DOHH2 (cell line): ENCODE measurements around the gene SYNPO2.

Experiments
- H3F3A ChIP-seq: fragments of 200-600 bp; sonication (generic), shearing (Covaris generic); 2 replicates; pipeline ENCODE4 v1.6.0; 2016; ENCODE audit warnings: antibody characterized with exemption, mild to moderate bottlenecking; ENCODE audit not compliant: control insufficient read depth, insufficient read depth
- H3K27ac ChIP-seq: fragments of 200-600 bp; sonication (generic); 2 replicates; pipeline ENCODE4 v1.5.1; 2014; ENCODE audit warnings: low read depth, mild to moderate bottlenecking, low read length, moderate library complexity
- H3K27me3 ChIP-seq: fragments of 200-600 bp; sonication (generic); 2 replicates; pipeline ENCODE4 v1.6.1; 2014; ENCODE audit warnings: mild to moderate bottlenecking, low read length, mixed read lengths; ENCODE audit not compliant: control insufficient read depth
- H3K36me3 ChIP-seq: fragments of 200-600 bp; sonication (generic); 2 replicates; pipeline ENCODE4 v1.6.1; 2014; ENCODE audit warnings: mild to moderate bottlenecking, low read length, moderate library complexity, mixed read lengths; ENCODE audit not compliant: control insufficient read depth
- H3K4me1 ChIP-seq: fragments of 200-600 bp; sonication (generic); 2 replicates; pipeline ENCODE4 v1.6.1; 2014; ENCODE audit warnings: mild to moderate bottlenecking, low read length, mixed read lengths; ENCODE audit not compliant: control insufficient read depth
- H3K4me2 ChIP-seq: fragments of 200-600 bp; sonication (generic); 2 replicates; pipeline ENCODE4 v1.6.0; 2014; ENCODE audit warnings: mild to moderate bottlenecking, low read length, moderate library complexity
- H3K4me3 ChIP-seq: fragments of 200-600 bp; sonication (generic); 2 replicates; pipeline ENCODE4 v1.5.1; 2014; ENCODE audit warnings: mild to moderate bottlenecking, low read length, mixed read lengths
- H3K79me2 ChIP-seq: fragments of 200-600 bp; sonication (generic); 2 replicates; pipeline ENCODE4 v1.6.1; 2014; ENCODE audit warnings: mild to moderate bottlenecking, low read length, mixed read lengths; ENCODE audit not compliant: control insufficient read depth
- H3K9me2 ChIP-seq: fragments of 200-600 bp; sonication (generic); replicated peaks from 2 replicates; pipeline ENCODE4 v1.6.1; 2014; ENCODE audit warnings: mild to moderate bottlenecking, low read length, mixed read lengths; ENCODE audit not compliant: control insufficient read depth
- H3K9me3 ChIP-seq: fragments of 200-600 bp; sonication (generic); 2 replicates; pipeline ENCODE4 v1.6.1; 2014; ENCODE audit warnings: antibody characterized with exemption, low read length, mixed read lengths; ENCODE audit not compliant: control insufficient read depth, insufficient read depth
- H4K20me1 ChIP-seq: fragments of 200-600 bp; sonication (generic); 2 replicates; pipeline ENCODE4 v1.6.0; 2014; ENCODE audit warnings: low read depth, mild to moderate bottlenecking, antibody characterized with exemption, low read length, moderate library complexity; ENCODE audit not compliant: control insufficient read depth, insufficient read depth
- EZH2phosphoT487 ChIP-seq: fragments of 200-600 bp; sonication (generic); IDR thresholded peaks from 2 replicates; pipeline ENCODE4 v1.6.1; 2017; ENCODE audit warnings: borderline replicate concordance, mild to moderate bottlenecking, antibody characterized with exemption, low read length, moderate library complexity, mixed read lengths
- TF ChIP-seq, protein P1 (sequence below): fragments of 200-600 bp; sonication (generic); IDR thresholded peaks from one replicate; pipeline ENCODE4 v1.5.1; 2014; ENCODE audit warnings: antibody characterized with exemption, mild to moderate bottlenecking, low read depth, low read length; ENCODE audit not compliant: poor library complexity, severe bottlenecking

SYNPO2 gene

DNA sequence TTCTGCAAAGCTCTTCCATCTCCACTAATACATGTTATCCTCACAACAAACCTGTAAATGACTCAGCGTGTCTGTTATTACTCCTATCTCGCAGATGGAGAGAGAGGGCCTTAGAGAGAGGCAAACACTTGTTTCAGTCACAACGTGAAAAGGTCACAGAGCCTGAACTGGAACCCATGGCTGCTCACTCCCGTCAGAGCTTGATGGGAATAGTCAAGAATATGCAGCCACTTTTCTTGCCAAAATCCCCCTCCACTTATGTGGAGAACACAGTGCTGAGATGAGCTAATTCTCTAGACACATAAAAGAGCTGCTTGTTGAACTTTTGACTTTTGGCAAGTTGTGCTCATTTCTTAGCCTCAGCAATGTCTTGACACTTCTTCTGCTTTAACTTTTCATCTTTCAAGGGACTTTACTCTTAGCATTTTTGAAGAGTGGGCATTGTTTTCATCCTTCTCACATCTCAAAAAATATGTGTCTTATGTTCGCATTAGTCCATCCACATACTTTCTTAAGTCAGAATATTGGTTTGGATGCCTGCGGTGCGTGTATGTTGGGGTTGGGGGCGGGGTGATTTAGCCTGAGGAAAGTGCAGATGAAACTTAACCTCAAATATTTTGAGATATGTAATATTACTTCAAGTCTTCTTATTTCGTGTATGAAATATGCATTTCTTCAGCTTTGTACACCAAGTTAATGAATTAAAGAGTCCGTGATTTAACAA lies 69.2 kb downstream of the SYNPO2 start:
- Histone ChIP-seq H3K4me1 (no peaks in the 10 kb centered on the region), H3K27ac (no peak overlapping the region), H3K9me3 (no peaks in the 10 kb centered on the region), H4K20me1 (no peaks in the 10 kb centered on the region), H3F3A (no peaks in the 10 kb centered on the region), H3K4me2 (no peak overlapping the region), H3K9me2 (no peaks in the 10 kb centered on the region), H3K4me3 (no peak overlapping the region), H3K79me2 (no peaks in the 10 kb centered on the region), H3K36me3 (no peaks in the 10 kb centered on the region), H3K27me3 (no peaks in the 10 kb centered on the region)
- no peak for TF ChIP-seq EZH2phosphoT487
- TF ChIP-seq, protein P1, sequence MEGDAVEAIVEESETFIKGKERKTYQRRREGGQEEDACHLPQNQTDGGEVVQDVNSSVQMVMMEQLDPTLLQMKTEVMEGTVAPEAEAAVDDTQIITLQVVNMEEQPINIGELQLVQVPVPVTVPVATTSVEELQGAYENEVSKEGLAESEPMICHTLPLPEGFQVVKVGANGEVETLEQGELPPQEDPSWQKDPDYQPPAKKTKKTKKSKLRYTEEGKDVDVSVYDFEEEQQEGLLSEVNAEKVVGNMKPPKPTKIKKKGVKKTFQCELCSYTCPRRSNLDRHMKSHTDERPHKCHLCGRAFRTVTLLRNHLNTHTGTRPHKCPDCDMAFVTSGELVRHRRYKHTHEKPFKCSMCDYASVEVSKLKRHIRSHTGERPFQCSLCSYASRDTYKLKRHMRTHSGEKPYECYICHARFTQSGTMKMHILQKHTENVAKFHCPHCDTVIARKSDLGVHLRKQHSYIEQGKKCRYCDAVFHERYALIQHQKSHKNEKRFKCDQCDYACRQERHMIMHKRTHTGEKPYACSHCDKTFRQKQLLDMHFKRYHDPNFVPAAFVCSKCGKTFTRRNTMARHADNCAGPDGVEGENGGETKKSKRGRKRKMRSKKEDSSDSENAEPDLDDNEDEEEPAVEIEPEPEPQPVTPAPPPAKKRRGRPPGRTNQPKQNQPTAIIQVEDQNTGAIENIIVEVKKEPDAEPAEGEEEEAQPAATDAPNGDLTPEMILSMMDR: no peak

DNA sequence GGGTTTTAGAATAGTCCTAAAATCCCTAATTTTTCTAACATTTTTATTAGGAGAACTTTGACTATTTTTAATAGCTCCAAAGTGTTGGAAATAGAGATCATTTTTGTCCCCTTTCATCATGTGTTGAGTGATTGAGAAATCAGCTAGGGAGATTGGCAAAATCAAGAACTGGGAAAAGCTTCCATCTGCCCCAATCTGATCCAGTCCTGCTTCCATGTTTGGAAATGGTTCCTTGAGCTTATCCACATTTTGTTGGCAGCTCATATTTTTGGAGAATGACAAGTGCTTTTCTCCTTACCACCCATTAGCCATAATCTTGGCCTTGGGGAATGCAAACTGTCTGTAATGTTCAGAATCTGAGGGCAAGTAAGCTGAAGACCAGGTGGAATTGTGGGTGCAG lies 73.9 kb downstream of the SYNPO2 start:
- Histone ChIP-seq H3K27me3 (no peaks in the 10 kb centered on the region), H4K20me1 (no peaks in the 10 kb centered on the region), H3K4me3 (no peak overlapping the region), H3K79me2 (no peaks in the 10 kb centered on the region), H3K4me1 (0 out of 2 replicates have a peak, but pooled peaks cover under 1% of the 10 kb centered on the region), H3K9me3 (no peaks in the 10 kb centered on the region), H3K9me2 (no peaks in the 10 kb centered on the region), H3F3A (no peaks in the 10 kb centered on the region), H3K27ac (no peak overlapping the region), H3K4me2 (no peak overlapping the region), H3K36me3 (no peaks in the 10 kb centered on the region)
- no peak for TF ChIP-seq EZH2phosphoT487
- TF ChIP-seq, protein P1: no peak

DNA sequence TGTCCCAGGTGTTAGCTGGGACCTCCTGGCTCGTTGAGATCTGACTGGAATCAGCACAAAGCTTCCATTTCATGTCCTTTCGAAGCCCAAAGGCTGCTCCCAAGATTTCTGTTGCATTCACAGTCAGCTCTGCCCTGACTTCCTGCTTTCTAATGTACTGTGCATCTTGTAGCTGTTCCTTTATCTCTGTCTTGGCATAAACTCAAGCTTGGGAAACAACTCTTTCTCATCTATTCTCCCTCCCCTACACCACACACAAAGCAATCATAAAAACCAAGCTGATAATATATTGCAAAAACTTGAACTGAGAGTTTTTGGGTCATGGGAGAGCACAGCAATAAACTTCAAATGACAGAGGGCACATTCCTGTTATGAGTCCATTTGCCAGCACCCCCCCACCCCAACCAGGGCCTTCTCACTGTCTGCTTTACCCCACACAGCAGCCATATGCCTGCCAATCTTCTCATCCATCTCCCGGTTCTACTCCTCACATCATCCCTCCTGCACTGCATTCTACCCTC lies 76.3 kb downstream of the SYNPO2 start:
- Histone ChIP-seq H3F3A (no peaks in the 10 kb centered on the region), H3K36me3 (no peaks in the 10 kb centered on the region), H3K9me3 (no peaks in the 10 kb centered on the region), H3K27ac (no peak overlapping the region), H3K27me3 (no peaks in the 10 kb centered on the region), H3K4me1 (peaks cover 9% of the 10 kb centered on the region), H3K9me2 (no peaks in the 10 kb centered on the region), H4K20me1 (no peaks in the 10 kb centered on the region), H3K79me2 (no peaks in the 10 kb centered on the region), H3K4me3 (no peak overlapping the region), H3K4me2 (no peak overlapping the region)
- TF ChIP-seq EZH2phosphoT487: no peak
- TF ChIP-seq, protein P1: no peak
